COLO829 (cell line): ENCODE results near the gene PAGR1.

ENCODE experiments used
- DNase-seq: peaks from one replicate; pipeline ENCODE4 v3.0.0; 2012; ENCODE audit warnings: low spot score

Gene PAGR1

GRCh38 chr16:29837841-29838240, 21.9 kb downstream of the PAGR1 start:
- no peak for DNase-seq

GRCh38 chr16:29839822-29840221, 23.9 kb downstream of the PAGR1 start:
- DNase-seq: no peak

GRCh38 chr16:29840240-29840639, 24.3 kb downstream of the PAGR1 start:
- no peak for DNase-seq

GRCh38 chr16:29841631-29842030, 25.7 kb downstream of the PAGR1 start:
- no peak for DNase-seq

- DNase-seq: no peak
Measured at GRCh38 chr16:29842732-29843346, 26.9 kb downstream of the PAGR1 start.

GRCh38 chr16:29843931-29844330, 28.0 kb downstream of the PAGR1 start:
- DNase-seq: no peak

GRCh38 chr16:29844575-29845331, 28.8 kb downstream of the PAGR1 start:
- DNase-seq: no peak

- no peak for DNase-seq
Measured at GRCh38 chr16:29845656-29846055, 29.7 kb downstream of the PAGR1 start.

GRCh38 chr16:29848420-29849297, 32.7 kb downstream of the PAGR1 start:
- peak; percentile 67 for DNase-seq

GRCh38 chr16:29849505-29849904, 33.6 kb downstream of the PAGR1 start:
- no peak for DNase-seq

- no peak for DNase-seq
Measured at GRCh38 chr16:29850998-29851397, 35.0 kb downstream of the PAGR1 start.

GRCh38 chr16:29852654-29853053, 36.7 kb downstream of the PAGR1 start:
- peak; percentile 65 for DNase-seq

GRCh38 chr16:29854520-29855100, 38.7 kb downstream of the PAGR1 start:
- DNase-seq: no peak

- no peak for DNase-seq
Measured at GRCh38 chr16:29857133-29857760, 41.3 kb downstream of the PAGR1 start.

- no peak for DNase-seq
Measured at GRCh38 chr16:29858149-29858849, 42.3 kb downstream of the PAGR1 start.

- DNase-seq: no peak
Measured at GRCh38 chr16:29858974-29859373, 43.0 kb downstream of the PAGR1 start.

GRCh38 chr16:29860218-29860617, 44.3 kb downstream of the PAGR1 start:
- no peak for DNase-seq

GRCh38 chr16:29862383-29862883, 46.5 kb downstream of the PAGR1 start:
- DNase-seq: no peak

- DNase-seq: peak; percentile 90
Measured at GRCh38 chr16:29862884-29863668, 47.1 kb downstream of the PAGR1 start, which contains the start of gene CDIPT. Gene CDIPT (minus strand): TSS chr16:29863226. CDS start chr16:29862857, 369 bp downstream.

- DNase-seq: no peak
Measured at GRCh38 chr16:29863669-29863984, 47.7 kb downstream of the PAGR1 start.
